ENCODE data around the gene TTLL5. TPM values are rescaled to one million over a fixed set of nuclear protein-coding genes. Genes with fewer than 3 reads are reported as not detected.

Gene TTLL5
- total RNA-seq, 1 donor from 2014 or later: 43.8 TPM

GRCh38 chr14:75736845-75737485, 75.9 kb downstream of the TTLL5 start:
- no peak for DNase-seq (ENCODE audit: low read depth, low spot score)

- no peak for DNase-seq (ENCODE audit: low read depth, low spot score)
These were observed 77.1 kb downstream of the TTLL5 start for GRCh38 chr14:75738192-75738591.

- DNase-seq (ENCODE audit: low read depth, low spot score): no peak
These were observed 81.8 kb downstream of the TTLL5 start for GRCh38 chr14:75742867-75743266.

- DNase-seq (ENCODE audit: low read depth, low spot score): no peak
These were observed 86.9 kb downstream of the TTLL5 start for GRCh38 chr14:75747899-75748298.

GRCh38 chr14:75748336-75748735, 87.3 kb downstream of the TTLL5 start:
- DNase-seq (ENCODE audit: low read depth, low spot score): no peak

GRCh38 chr14:75751296-75751695, 90.2 kb downstream of the TTLL5 start:
- no peak for DNase-seq (ENCODE audit: low read depth, low spot score)

- DNase-seq (ENCODE audit: low read depth, low spot score): no peak
These were observed 91.0 kb downstream of the TTLL5 start for GRCh38 chr14:75752086-75752485.

- DNase-seq (ENCODE audit: low read depth, low spot score): no peak
These were observed 92.0 kb downstream of the TTLL5 start for GRCh38 chr14:75752907-75753594.

GRCh38 chr14:75753696-75754095, 92.7 kb downstream of the TTLL5 start:
- DNase-seq (ENCODE audit: low read depth, low spot score): no peak

- DNase-seq (ENCODE audit: low read depth, low spot score): no peak
These were observed 96.8 kb downstream of the TTLL5 start for GRCh38 chr14:75757644-75758402.

GRCh38 chr14:75764020-75764419, 103.0 kb downstream of the TTLL5 start:
- no peak for DNase-seq (ENCODE audit: low read depth, low spot score)

GRCh38 chr14:75769047-75769685, 108.1 kb downstream of the TTLL5 start:
- DNase-seq (ENCODE audit: low read depth, low spot score): no peak

GRCh38 chr14:75770635-75771034, 109.6 kb downstream of the TTLL5 start:
- DNase-seq (ENCODE audit: low read depth, low spot score): no peak

GRCh38 chr14:75771595-75771994, 110.5 kb downstream of the TTLL5 start:
- no peak for DNase-seq (ENCODE audit: low read depth, low spot score)

- DNase-seq (ENCODE audit: low read depth, low spot score): no peak
These were observed 112.0 kb downstream of the TTLL5 start for GRCh38 chr14:75773046-75773445.

- no peak for DNase-seq (ENCODE audit: low read depth, low spot score)
These were observed 120.0 kb downstream of the TTLL5 start for GRCh38 chr14:75781096-75781495.

GRCh38 chr14:75783184-75783583, 122.1 kb downstream of the TTLL5 start:
- DNase-seq (ENCODE audit: low read depth, low spot score): no peak

GRCh38 chr14:75783602-75784313, 122.7 kb downstream of the TTLL5 start:
- DNase-seq (ENCODE audit: low read depth, low spot score): no peak

GRCh38 chr14:75784314-75784686, 123.3 kb downstream of the TTLL5 start:
- DNase-seq (ENCODE audit: low read depth, low spot score): no peak

GRCh38 chr14:75793806-75794205, 132.8 kb downstream of the TTLL5 start:
- no peak for DNase-seq (ENCODE audit: low read depth, low spot score)

- no peak for DNase-seq (ENCODE audit: low read depth, low spot score)
These were observed 133.6 kb downstream of the TTLL5 start for GRCh38 chr14:75794615-75795038.

All from pulmonary artery endothelial cell (primary cell).